HG03442 (cell line): Measurements from ENCODE around the gene PHF21A.
"Not testable (repeated sequence)": the region's sequence is repeated elsewhere in the genome, so short reads cannot be mapped to it uniquely, and the experiment has no call there.

ENCODE experiments used
- ATAC-seq: cut with Tn5 transposase; IDR thresholded peaks from one replicate; pipeline ENCODE4 v1.9.1; 2021; ENCODE audit warnings: mild to moderate bottlenecking, moderate library complexity; ENCODE audit not compliant: unreplicated experiment

Gene PHF21A

DNA sequence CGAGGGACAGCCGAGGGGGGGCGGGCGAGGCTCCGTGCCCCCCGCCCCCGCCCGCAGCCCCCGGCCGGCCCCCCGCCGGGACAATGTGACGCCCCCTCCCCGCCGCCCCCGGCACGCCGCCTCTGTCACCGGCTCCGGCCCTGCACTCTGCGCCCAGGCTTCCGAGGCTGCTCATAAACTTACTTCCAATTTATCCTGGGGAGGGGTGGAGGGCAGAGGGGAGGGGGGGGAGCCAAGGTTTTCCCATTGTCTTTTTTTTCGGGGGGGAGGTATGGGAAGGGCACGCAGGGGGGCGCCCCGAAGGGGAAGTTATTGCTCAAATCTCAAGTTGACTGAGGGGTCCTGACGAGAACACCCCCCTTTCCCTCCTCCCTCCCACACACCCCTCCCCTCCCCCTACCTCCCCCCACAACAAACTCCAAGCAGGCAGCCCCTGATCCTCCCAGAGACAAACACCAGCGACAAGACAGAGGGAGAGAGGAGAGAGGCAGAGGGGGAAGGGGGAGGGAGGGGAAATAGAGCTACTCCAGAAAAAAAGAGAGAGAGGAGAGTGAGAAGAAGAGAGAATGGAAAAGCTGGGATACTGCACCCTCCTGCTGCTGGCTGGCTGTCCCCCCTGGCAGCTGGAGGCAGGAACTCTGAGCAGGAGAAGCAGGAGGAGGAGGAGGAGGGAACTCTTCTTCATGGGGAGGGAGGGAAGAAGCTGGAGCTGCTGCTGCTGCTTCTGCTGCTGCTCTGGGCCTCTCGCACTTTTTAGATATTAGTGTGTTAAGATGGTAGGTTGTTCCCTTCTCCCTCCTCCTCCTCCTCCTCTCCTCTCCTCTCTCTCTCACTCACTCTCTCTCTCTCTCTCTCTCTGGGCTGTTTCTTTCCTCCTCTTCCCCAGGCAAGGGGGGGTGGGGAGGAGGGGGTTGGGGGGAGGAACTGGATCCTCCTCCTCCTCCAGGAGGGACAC, 631 bp downstream of the PHF21A start:
- ATAC-seq = peak; percentile 0

DNA sequence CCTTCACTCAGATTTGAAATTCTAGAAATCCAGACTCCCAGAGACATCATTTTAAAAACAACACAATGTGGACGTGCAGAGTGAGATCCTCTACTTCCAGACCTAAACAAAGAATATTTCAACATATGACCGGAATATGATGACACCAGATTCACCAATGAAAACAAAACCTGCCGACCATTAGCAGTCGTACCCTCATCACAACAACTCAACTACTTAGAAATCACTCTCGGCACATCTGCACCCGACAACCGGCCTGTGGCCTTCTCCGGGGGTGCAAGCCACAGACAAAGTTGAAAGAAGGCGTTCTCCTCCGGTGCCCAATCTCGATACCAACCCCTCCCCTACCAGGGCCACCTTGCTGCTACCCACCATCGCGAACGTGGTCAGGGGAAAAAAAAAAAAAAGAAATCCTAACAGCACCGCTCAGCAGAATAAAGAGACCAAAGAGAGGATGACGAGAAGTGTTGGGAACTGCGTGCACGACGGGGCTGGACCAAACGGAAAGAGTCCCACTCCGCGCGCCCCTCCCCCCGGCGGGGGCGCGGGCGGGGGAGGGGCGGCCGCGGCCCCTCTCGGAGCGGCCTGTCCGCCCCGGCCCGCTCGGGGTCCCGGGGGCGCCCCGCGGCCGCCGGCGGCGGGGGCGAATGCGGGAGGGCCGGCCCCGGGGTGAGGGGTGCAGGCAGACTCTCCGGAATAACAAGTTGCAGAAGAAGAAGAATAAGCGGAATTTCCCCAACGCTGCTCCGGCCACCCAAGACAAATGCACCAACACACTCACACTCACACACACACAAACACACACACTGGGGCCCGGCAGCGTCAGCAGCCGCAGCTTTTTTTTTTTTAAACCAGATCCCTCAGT, 1.7 kb downstream of the PHF21A start:
- no peak for ATAC-seq

DNA sequence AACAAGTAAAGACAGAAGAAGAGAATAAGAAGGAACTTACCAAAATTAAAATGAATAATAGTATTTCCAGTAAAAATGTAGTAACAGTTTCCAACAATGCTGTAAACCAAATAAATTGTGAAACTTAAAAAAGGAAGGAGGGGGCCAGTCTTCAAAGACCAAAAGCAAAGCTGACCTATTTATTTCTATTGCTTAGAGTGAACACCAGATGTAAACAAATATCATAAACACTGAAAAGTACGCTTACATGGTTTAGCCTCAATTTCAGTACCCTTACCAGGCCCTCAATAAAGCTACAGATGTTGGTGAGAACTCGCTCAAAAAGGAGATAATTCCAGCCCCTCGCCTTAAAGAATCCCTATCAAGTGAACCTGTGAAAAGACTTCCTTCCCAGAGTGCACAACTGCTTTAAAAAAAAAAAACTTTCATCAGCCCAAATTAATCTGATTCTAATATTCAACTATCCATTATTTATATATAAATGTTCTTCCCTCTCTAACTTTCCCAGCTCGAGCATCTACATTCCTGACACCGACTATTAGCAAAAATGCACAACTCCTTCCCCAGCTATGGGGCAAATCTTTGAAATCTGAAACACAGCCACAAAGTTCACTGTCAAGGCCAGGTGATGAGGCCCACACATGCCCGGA, 2.4 kb downstream of the PHF21A start:
- ATAC-seq = no peak

DNA sequence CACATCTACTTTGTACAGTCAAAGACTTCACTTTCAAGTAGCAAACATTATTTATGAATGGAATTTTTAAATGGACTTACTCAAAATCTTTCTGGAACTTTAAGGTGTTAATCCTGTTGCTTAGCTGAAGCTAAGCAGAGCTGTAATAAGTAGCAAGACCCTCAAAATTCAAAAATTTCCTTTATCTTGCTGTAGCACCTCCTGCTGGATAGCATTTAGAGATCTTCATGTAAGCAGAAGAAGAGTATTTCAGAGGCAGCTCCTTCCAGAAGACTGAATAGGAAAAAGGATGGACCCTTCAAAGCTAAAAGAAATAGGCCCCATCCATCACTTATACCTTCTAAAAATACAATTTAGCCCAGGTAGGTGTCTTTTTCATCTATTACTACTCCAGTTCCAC, 3.4 kb downstream of the PHF21A start:
- no peak for ATAC-seq

- not testable (repeated sequence) for ATAC-seq
Observed at GRCh38 chr11:46116712-46117037, 4.6 kb downstream of the PHF21A start.

- ATAC-seq = no peak
Observed at GRCh38 chr11:46116007-46116711, 5.1 kb downstream of the PHF21A start.

- ATAC-seq = no peak
Observed at GRCh38 chr11:46114961-46115360, 6.3 kb downstream of the PHF21A start.

DNA sequence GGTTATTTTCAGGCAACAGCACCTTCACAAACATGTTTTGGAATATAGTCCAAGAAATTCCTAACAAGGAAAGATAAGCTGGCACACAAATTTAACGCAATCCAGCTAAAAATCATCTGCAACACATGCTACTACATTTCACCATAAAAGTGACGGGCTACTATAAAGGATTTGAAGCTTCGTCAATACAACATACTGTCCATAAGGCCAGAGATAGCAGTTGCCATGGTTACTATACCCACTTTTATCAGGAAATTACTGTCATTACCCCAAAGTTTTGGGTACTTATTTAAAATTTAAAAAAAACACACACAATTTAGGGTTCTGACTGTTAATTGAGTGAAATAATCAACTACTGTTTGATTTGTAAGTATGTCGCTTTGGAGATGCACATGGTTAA, 6.9 kb downstream of the PHF21A start:
- no peak for ATAC-seq

DNA sequence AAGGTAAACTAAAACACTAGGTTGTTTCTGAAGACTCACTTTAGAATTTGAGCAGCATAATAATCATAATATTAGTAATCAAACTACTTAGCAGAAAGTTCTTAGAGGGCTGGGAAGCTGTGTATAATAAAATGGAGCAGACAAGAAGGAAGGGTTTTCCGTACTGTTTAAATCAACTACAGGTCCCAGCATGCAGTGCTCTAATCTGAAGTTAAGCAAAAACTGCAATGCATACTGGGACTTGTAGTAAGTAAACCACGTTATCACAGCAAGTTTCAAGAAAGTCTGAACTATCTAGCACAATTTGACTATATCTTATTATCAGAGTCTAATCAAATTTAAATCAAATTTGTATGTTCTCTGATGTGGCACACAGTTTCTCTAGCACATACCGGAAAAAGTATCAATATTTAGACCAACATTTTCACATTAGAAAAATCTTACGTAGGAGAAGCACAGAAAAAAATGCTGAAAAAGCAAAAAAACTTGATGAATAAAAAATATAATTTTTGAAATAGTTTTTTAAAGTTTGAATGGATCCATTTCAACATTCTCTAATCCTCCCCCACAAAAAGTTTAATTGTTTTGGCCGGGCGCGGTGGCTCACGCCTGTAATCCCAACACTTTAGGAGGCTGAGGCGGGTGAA, 8.2 kb downstream of the PHF21A start:
- peak; percentile 47 for ATAC-seq

- ATAC-seq = no peak
Observed at GRCh38 chr11:46108751-46109150, 12.5 kb downstream of the PHF21A start.

GRCh38 chr11:46107780-46108179, 13.5 kb downstream of the PHF21A start:
- ATAC-seq = no peak

GRCh38 chr11:46107408-46107718, 13.9 kb downstream of the PHF21A start:
- ATAC-seq = no peak

GRCh38 chr11:46106530-46107407, 14.5 kb downstream of the PHF21A start:
- no peak for ATAC-seq

DNA sequence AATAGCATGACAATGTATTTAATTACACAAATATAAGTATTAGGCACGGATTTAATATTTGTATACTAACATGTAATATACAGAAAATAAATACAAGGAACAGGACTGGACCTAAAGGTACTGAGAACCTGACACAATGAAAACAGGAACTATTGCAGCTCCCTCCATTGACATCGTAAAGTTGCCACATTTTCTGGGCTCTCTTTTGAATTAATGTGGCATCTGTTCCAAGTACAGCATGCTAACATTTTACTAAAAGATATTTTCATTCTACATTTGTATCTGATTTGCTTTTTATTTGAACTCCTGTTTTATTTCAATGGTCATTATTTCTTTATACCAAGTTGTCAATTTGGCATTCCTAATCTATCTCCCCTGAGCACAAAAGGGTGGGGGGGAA, 15.3 kb downstream of the PHF21A start:
- no peak for ATAC-seq

DNA sequence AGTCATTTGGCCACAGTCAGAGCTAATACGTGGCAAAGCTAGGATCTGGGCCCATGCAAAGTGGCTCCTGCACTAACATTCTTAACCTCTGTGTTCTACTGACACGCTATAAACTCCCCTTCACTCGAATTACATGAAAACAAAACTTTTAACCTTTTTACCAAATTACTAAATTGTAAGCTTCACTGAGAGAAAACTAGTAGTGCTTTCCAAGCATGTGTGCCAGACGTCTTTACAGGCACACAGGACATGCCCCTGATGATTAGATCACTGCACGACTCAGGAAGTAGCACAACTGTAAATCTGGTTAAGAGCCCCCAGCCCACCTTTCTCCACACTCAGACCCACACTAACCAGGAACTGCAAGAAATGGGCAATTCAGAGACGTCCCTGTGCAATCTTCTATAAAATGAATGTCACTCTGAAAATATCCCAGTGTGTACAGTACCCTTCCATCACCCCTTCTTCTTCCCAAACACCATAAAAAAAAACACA, 16.1 kb downstream of the PHF21A start:
- no peak for ATAC-seq

DNA sequence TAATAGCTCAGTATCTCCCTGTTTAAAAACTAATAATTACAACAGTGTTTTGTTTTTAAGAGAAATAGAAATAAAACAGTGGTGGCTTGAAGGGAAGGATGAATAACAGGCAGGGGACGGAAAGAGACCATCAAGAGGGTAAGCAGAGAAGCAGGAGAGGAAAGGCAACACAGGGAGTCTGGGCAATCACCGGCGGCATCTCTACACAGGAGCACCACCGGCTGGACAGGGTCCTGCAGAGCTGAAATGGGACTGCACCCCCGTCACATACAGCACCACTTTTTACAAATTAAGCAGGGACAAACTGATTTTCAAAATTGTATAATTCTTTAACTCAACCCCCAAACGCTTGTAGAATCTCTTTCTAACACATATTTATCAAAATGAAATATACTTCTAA, 18.4 kb downstream of the PHF21A start:
- ATAC-seq = no peak

DNA sequence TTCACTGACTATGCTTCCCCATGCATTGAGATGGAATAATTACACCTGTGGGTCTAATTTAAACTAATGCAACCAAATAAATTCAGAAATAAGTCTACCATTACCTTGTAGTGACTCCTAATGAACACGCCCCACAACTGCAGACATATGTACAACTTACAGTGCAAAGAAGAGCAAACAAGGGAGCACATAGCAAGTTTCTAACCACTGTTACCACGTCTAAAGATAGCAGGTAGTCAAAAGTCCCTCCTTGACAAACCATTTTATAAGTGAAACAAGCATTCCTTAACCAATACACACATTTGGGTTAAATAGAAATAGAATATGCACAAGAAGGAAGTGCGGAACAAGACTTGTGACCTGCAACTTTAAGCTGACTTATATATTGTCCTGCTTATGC, 20.6 kb downstream of the PHF21A start:
- peak; percentile 78 for ATAC-seq

GRCh38 chr11:46099963-46100316, 21.3 kb downstream of the PHF21A start:
- ATAC-seq = no peak

GRCh38 chr11:46090375-46090774, 30.9 kb downstream of the PHF21A start:
- no peak for ATAC-seq
